ENCODE measurements around the gene EFNA4. TPM values are rescaled to one million over a fixed set of nuclear protein-coding genes. Genes with fewer than 3 reads are reported as not detected.

EFNA4 gene
- total and polyA plus RNA-seq, 3 donors from 2014 or later = 5.3 to 6.9 (median 6.0) TPM

GRCh38 chr1:155079210-155079486, 15.6 kb downstream of the EFNA4 start:
- Histone ChIP-seq H3K4me1 (peaks cover 41% of the 10 kb centered on the region), H3K4me3 (peak overlapping the region; percentile 48 to 49), H3K36me3 (ENCODE audit: low read depth, missing control alignments) (no peaks in the 10 kb centered on the region), H3K27me3 (no peaks in the 10 kb centered on the region), H3K27ac (no peak overlapping the region), H3K9me3 (no peaks in the 10 kb centered on the region)
- TF ChIP-seq CTCF (IDR thresholded peaks at IDR 0.05) (no peak), POLR2A (IDR thresholded peaks at IDR 0.05) (no peak)
- intact Hi-C loops (cut with DNase I; ENCODE audit: low total_unique reads) = no loop called here
- no peak for DNase-seq
- 0 to 2% methylated on average over 3 to 10 of the region's 10 CpGs for WGBS, 2 donors

- H3K4me1 ChIP-seq = peaks cover 41% of the 10 kb centered on the region
- no peaks in the 10 kb centered on the region for H3K36me3 ChIP-seq (ENCODE audit: low read depth, missing control alignments)
- intact Hi-C loops (cut with DNase I; ENCODE audit: low total_unique reads) = no loop called here
- no peak overlapping the region for H3K27ac ChIP-seq
- no peaks in the 10 kb centered on the region for H3K27me3 ChIP-seq
- WGBS, 2 donors = 0 to 1% methylated on average over 30 to 67 of the region's 67 CpGs
- H3K4me3 ChIP-seq = peak overlapping the region in 1 of 2 donors; percentile 49
- DNase-seq = no peak
- no peaks in the 10 kb centered on the region for H3K9me3 ChIP-seq
- TF ChIP-seq POLR2A (IDR thresholded peaks at IDR 0.05) = no peak
- no peak for TF ChIP-seq CTCF (IDR thresholded peaks at IDR 0.05)
Observed at GRCh38 chr1:155079487-155080311, 16.2 kb downstream of the EFNA4 start.

GRCh38 chr1:155080312-155081228, 17.0 kb downstream of the EFNA4 start:
- TF ChIP-seq POLR2A (IDR thresholded peaks at IDR 0.05) (no peak), CTCF (IDR thresholded peaks at IDR 0.05) (no peak)
- DNase-seq = no peak
- intact Hi-C loops (cut with DNase I; ENCODE audit: low total_unique reads) = no loop called here

GRCh38 chr1:155081472-155082300, 18.1 kb downstream of the EFNA4 start:
- H3K4me3 ChIP-seq = peak overlapping the region; percentile 13 to 36
- TF ChIP-seq CTCF (IDR thresholded peaks at IDR 0.05) (no peak), POLR2A (IDR thresholded peaks at IDR 0.05) (no peak)
- intact Hi-C loops (cut with DNase I; ENCODE audit: low total_unique reads) = no loop called here
- WGBS, 2 donors = 2 to 5% methylated on average over 18 to 66 of the region's 68 CpGs
- no peaks in the 10 kb centered on the region for H3K36me3 ChIP-seq (ENCODE audit: low read depth, missing control alignments)
- no peak overlapping the region for H3K27ac ChIP-seq
- no peak for DNase-seq
- H3K9me3 ChIP-seq = no peaks in the 10 kb centered on the region
- no peaks in the 10 kb centered on the region for H3K27me3 ChIP-seq
- H3K4me1 ChIP-seq = peaks cover 53% of the 10 kb centered on the region

More at GRCh38 chr1:155080312-155081228, 17.0 kb downstream of the EFNA4 start:
- WGBS, 2 donors = 1 to 3% methylated on average over 14 to 40 of the region's 71 CpGs
- Histone ChIP-seq H3K4me3 (peak overlapping the region; percentile 18 to 21), H3K9me3 (no peaks in the 10 kb centered on the region), H3K27ac (no peak overlapping the region), H3K27me3 (no peaks in the 10 kb centered on the region), H3K36me3 (ENCODE audit: low read depth, missing control alignments) (no peaks in the 10 kb centered on the region), H3K4me1 (peaks cover 43% of the 10 kb centered on the region)

All from testis (tissue), 3 donors.